GM19025 (cell line): ENCODE measurements around the gene RASA3.
"Not testable (repeated sequence)": the region's sequence is repeated elsewhere in the genome, so short reads cannot be mapped to it uniquely, and the experiment has no call there.

Source experiments
- ATAC-seq: cut with Tn5 transposase; IDR thresholded peaks from one replicate; pipeline ENCODE4 v1.9.1; 2021; ENCODE audit warnings: mild to moderate bottlenecking, low read depth, moderate library complexity; ENCODE audit not compliant: unreplicated experiment

The RASA3 gene

GRCh38 chr13:114114666-114115065, 17.8 kb downstream of the RASA3 start:
- not testable (repeated sequence) for ATAC-seq

DNA sequence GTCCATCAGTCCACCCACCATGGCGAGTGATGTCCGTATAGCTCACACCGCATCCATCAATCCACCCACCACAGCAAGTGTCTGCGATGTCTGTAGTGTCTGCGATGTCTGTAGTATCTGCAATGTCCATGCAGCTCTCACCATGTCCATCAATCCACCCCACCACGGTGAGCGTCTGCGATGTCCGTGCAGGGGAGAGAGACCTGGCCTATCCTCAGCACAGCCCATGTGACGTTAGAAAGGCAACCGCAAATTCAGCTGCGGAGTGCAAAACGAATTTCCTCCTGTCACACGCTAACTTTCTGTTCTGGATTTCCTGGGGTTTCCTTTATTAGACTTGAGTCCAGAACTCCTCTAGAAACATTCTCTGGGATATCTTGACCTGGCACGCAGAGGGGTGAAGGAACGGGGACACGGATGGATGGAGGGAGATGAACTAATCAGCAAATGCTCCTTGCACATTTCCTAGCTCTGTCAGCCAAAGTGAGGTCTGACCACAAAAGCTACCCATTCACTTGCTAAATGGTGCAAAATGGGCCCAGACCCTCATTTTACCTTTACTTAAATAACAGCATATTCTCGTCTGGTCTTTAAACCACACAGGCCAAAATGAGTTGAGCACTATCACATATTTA, 18.3 kb downstream of the RASA3 start:
- no peak for ATAC-seq

DNA sequence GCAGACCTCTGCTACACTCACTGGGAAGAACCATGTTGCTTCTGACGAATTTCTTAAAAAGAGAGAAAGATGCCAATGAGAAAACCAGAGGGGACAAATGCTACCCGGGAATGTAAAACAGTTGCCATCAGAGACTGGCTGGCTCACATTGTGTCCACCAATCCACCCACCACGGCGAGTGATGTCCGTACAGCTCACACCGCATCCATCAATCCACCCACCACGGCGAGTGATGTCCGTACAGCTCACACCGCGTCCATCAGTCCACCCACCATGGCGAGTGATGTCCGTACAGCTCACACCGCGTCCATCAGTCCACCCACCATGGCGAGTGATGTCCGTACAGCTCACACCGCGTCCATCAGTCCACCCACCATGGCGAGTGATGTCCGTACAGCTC, 19.0 kb downstream of the RASA3 start:
- not testable (repeated sequence) for ATAC-seq

DNA sequence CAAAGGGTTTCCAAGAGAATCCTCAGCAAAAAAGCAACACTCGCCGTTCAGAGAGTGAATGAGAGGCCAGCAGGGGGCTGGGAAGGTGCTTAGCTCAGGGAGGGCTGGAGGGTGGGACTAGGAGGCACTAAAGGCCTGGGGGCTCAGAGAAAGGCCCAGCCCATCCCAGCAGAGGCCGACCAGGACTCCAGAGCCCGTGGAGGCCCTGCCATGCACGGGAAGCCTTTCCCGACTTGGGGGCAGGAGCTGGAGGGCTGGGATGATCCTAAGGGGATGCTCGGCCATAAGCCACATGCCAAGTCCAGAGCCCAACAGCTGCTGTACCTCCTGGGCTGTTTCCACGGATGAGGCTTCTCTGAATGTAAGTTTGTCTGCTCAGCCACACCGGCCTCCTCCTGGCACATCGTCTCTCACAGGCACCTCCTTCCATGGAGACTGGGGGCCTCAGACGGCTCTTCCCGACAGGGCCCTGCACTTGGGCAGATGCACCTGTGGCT, 19.5 kb downstream of the RASA3 start:
- no peak for ATAC-seq

DNA sequence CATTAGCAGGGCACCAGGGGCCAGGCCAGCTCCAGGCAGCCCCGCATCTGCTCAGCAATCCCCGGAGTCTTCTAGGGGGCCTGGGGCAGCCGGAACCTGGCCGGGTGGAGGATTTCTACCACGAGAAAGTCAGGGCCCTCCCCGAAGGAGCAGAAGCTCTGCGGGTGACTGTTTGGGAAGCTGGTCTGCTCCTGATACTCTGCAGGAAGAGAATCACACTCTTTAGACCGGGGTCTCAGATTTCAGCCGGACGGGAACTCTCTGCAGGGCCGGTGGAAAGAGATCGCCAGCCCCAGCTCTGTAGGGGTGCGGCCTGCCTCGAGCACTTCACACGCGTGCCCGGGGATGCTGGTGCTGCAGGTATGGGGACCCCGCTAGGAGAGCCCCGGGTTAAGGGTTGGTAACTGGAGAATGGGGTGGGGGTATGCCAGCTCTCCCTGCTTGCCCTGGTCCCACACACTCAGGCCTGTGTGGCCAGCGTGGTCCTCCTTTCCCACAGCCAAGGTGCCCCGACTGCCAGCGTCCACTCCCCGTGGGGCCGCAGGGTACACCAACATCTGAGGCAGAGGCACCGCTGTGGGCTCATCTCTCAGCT, 20.1 kb downstream of the RASA3 start:
- ATAC-seq, result no peak

GRCh38 chr13:114111577-114111976, 20.8 kb downstream of the RASA3 start:
- ATAC-seq, result no peak

DNA sequence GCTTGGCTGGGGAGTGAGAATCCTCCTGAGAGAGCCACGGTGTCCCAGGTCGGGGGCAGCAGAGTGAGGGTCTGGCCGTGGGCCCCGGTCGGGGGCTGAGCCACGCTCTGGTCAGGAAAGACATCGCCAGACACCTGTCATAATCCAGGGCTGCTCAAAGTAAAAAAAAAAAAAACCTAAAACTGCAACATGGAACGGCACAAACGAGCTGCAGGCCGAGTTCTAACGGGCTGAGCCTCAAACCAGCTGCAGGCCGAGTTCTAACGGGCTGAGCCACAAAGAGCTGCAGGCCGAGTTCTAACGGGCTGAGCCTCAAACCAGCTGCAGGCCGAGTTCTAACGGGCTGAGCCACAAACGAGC, 21.6 kb downstream of the RASA3 start:
- ATAC-seq, result not testable (repeated sequence)

DNA sequence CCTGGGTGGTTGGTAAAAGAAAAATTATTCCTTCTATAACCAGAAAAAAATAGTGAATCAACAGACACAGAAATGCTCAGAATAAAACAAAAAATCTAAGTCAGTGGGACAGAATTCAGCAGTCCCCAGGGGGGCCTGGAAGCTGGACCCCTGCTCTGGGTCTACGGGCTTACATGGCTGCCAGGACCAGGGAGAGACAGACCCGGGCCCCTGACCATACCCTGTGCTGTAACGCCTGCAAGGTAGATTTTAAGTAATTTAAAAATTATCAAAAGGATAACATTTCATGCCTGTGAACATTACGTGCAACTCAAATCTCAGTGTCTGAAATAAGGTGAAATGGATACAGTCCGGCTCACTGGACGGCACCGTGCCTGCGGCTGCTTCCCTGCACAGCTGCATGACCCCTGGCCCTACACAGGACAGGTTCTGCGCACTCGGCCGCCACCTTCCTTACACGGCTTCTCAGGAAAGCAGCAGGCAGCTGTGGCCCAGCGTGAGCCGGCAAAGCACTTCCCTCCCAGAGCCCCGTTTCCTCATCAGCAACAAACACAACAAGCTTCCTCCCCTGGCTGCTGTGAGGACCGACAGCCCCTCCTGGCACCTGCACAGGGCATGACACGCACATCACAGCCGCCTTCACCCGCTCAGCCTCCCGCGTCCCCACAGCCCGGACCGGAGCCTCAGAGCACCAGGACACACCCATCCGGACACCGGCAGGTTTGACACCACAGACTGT, 22.2 kb downstream of the RASA3 start:
- no peak for ATAC-seq

- no peak for ATAC-seq
Observed at GRCh38 chr13:114109641-114110041, 22.8 kb downstream of the RASA3 start.

GRCh38 chr13:114108894-114109293, 23.5 kb downstream of the RASA3 start:
- no peak for ATAC-seq

DNA sequence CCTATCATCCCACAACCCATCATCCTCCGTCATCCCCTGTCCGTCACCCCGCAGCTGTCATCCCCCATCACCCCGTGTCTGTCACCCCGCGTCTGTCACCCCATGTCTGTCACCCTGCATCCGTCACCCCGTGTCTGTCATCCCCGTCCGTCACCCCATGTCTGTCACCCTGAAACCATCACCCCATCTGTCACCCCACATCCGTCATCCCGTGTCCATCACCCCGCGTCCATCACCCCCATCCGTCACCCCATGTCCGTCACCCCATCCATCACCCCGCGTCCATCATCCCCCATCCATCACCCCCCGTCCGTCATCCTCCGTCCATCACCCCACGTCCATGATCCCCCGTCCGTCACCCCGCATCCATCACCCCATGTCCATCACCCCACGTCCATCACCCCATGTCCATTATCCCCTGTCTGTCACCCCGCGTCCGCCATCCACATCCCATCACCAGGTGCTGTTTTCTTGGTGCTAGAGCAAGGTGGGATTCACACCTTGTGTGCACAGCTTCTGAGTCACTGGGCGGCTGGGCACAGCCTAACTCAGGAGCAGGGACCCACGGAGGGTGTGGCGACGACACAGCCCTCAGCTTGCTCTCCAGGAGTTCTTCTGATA, 24.2 kb downstream of the RASA3 start:
- ATAC-seq, result no peak

- no peak for ATAC-seq
Observed at GRCh38 chr13:114107686-114108081, 24.7 kb downstream of the RASA3 start.

DNA sequence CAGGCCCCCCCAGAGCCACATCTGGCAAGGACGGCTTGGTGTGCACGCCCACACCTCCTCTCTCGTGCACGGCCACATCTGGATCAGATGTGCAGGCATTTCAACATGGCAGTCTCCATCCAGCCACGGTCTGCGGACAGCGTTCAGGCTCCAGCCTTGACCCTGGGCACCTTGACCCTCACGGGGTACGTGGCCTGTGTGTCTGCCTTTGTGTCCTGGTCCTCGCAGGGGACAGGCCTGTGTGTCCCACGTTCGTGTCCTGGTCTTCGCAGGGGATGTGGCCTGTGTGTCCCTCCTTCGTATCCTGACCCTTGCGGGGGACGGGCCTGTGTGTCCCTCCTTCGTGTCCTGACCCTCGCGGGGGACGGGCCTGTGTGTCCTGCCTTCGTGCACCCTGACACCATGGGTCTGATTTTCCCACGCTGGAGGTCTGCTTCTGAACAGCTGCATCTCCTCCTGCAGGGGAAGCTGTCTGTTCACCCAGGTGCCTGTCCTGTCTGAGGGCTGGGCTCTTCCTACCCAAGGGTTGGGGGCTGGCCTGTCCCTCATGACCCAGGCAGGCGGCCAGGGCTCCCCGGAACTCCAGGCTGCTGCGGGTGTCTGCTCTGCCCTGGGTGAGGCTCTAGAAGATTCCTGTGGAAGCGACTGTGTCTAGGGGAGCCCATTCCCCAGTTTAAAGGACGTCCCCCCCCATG, 25.3 kb downstream of the RASA3 start:
- no peak for ATAC-seq

DNA sequence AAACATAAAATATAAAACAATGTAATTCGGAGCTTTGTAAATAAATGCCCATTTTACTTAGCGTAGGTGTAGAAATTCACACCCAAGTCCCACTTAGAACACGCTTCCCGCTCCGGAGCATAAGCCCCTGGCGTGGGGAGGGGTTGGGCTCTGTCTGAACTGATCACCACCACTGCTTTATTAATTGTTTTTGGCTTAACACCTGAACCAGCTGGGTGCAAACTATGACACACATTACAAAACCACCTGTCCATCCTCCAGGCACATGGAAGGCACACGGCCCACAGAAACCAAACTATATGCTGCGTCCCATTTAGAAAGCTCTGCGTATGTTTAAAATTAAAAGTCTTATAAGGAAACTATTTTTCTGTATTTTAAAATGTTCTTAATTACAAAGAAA, 25.9 kb downstream of the RASA3 start:
- no peak for ATAC-seq

GRCh38 chr13:114105521-114106225, 26.8 kb downstream of the RASA3 start:
- no peak for ATAC-seq

DNA sequence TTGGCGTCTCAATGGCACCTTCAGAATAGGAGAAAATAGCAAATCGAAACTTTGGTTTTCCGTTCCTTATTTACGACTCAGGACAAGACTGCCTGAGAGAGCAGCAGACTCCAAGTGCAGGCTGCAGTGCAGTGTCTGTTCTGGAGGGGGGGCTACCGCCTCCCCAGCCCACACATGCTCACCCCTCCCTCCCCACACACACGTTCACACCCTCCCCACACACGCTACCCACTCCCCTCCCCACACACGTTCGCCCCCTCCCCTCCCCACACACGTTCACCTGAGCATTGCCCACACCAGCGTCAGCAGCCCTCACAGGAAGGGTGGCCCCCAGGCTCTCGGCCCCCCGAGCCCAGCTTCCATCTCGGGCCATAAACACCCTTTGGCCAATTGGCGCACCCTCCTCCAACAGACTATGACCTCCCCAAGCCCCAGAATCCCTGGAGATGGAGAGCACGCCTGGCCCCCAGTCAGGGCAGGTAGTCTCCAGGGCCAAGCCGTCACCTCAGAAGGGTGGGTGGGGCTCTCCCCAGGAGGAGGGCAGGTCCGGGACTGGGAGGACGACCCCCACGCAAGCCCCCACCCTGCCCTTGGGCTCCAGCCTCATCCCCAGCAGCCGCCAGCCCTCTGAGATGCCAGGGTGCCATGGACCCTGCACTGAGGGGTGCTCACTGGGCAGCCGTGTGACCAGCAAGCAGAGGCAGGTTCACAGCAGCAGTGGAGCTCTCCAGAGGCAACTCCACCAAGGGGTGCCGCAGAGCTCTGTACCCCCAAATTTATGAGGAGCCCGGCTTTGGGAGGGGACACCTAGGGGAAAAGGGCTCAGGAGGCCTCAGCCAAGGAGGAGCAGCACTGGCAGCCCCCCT, 27.5 kb downstream of the RASA3 start:
- no peak for ATAC-seq

GRCh38 chr13:114103801-114104654, 28.4 kb downstream of the RASA3 start:
- ATAC-seq, result no peak

DNA sequence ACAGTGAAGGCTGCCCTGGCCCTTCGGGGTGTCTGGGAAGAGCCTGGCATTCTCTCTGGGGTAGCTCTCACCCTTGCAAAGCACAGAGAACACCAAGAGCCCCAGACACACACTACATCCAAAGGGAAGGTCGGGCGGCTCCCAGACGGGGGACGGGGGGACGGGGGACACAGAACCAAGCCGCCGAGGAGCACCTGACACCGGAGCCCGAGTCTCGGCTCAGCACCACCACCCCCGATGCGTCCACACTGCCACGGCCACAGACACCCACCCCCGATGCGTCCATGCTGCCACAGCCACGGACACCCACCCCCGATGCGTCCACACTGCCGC, 29.2 kb downstream of the RASA3 start:
- not testable (repeated sequence) for ATAC-seq
